WI38 (cell line): Measurements from ENCODE around the gene SFT2D3.

Source experiments
- H3K4me3 ChIP-seq: 2 replicates; pipeline ENCODE4 v1.5.1; 2011; ENCODE audit warnings: low read depth, mild to moderate bottlenecking, control low read depth, low read length
- CTCF ChIP-seq: IDR thresholded peaks from 2 replicates; pipeline ENCODE4 v1.5.1; 2012; ENCODE audit warnings: low read depth, mild to moderate bottlenecking, control low read depth, low read length

The SFT2D3 gene

GRCh38 chr2:127660291-127660578 is 41.1 kb upstream of the SFT2D3 start:
- no peak overlapping the region for H3K4me3 ChIP-seq
- no peak for TF ChIP-seq CTCF

GRCh38 chr2:127661072-127661649 is 40.1 kb upstream of the SFT2D3 start:
- no peak for TF ChIP-seq CTCF
- H3K4me3 ChIP-seq = no peak overlapping the region

- TF ChIP-seq CTCF = no peak
- H3K4me3 ChIP-seq = no peak overlapping the region
Observed at GRCh38 chr2:127661949-127662510, 39.3 kb upstream of the SFT2D3 start.

- TF ChIP-seq CTCF = no peak
- H3K4me3 ChIP-seq = no peak overlapping the region
Observed at GRCh38 chr2:127662937-127663565, 38.2 kb upstream of the SFT2D3 start.

- H3K4me3 ChIP-seq = no peak overlapping the region
- TF ChIP-seq CTCF = no peak
Observed at GRCh38 chr2:127663566-127664064, 37.7 kb upstream of the SFT2D3 start.

GRCh38 chr2:127664065-127664894 is 37.0 kb upstream of the SFT2D3 start:
- H3K4me3 ChIP-seq = no peak overlapping the region
- no peak for TF ChIP-seq CTCF

- no peak for TF ChIP-seq CTCF
- no peak overlapping the region for H3K4me3 ChIP-seq
Observed at GRCh38 chr2:127664895-127665225, 36.4 kb upstream of the SFT2D3 start.
